Gastrocnemius medialis (tissue), 4 donors: ENCODE results near the gene AGXT2.

Experiments
- CTCF ChIP-seq, 5 experiments: fragments of 450-650 bp in 3 of 5; fragments of 200-600 bp in 2 of 5; sonication (generic) in 2 of 5; IDR thresholded peaks in 4 of 5; conservative IDR thresholded peaks in 1 of 5; 1 replicate in 4 of 5; 2 replicates in 1 of 5; pipeline ENCODE4 v1.5.1; 2016 to 2019; ENCODE audit warnings: antibody characterized with exemption in 5 of 5, mild to moderate bottlenecking in 3 of 5, moderate library complexity in 3 of 5
- POLR2A ChIP-seq, 2 donors: fragments of 450-650 bp; IDR thresholded peaks; one replicate each; pipeline ENCODE4 v1.6.1; 2017; ENCODE audit warnings: antibody characterized with exemption in 2 of 2, mild to moderate bottlenecking in 2 of 2, moderate library complexity in 2 of 2

- TF ChIP-seq POLR2A (IDR thresholded peaks at IDR 0.05), result no peak
- no peak for TF ChIP-seq CTCF (IDR thresholded peaks at IDR 0.05 in 4 of 5, conservative IDR thresholded peaks at IDR 0.05 in 1 of 5)
Measured at GRCh38 chr5:35041261-35041660, 6.5 kb downstream of the AGXT2 start.
